Right lung (tissue), 5 donors: ENCODE measurements around the gene DPH5. TPM values are rescaled to one million over a fixed set of nuclear protein-coding genes. Genes with fewer than 3 reads are reported as not detected.
"Not testable (repeated sequence)": the region's sequence is repeated elsewhere in the genome, so short reads cannot be mapped to it uniquely, and the experiment has no call there.

Source experiments
- DNase-seq, 2 donors: peaks; one replicate each; pipeline ENCODE4 v3.0.0-alpha.2; 2013
- polyA plus RNA-seq, 5 donors: library from polyadenylated mRNA; unstranded; fragments of 120-200 nt; gene quantifications; one replicate each; pipeline versions ENCODE4 v1.2.1 to v1.2.3, GENCODE V29; 2013; ENCODE audit warnings: inconsistent platforms in 1 of 5, low replicate concordance in 1 of 5; ENCODE audit not compliant: insufficient read length in 5 of 5, insufficient read depth in 1 of 5

The DPH5 gene
- polyA plus RNA-seq, 5 donors = 62.7 to 79.5 (median 73.8) TPM

DNA sequence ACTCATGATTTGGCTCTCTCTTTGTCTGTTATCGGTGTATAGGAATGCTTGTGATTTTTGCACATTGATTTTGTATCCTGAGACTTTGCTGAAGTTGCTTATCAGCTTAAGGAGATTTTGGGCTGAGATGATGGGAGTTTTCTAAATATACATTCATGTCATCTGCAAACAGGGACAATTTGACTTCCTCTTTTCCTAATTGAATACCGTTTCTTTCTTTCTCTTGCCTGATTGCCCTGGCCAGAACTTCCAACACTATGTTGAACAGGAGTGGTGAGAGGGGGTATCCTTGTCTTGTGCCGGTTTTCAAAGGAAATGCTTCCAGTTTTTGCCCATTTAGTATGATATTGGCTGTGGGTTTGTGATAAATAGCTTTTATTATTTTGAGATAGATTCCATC lies 79.5 kb downstream of the DPH5 start:
- not testable (repeated sequence) for DNase-seq

DNA sequence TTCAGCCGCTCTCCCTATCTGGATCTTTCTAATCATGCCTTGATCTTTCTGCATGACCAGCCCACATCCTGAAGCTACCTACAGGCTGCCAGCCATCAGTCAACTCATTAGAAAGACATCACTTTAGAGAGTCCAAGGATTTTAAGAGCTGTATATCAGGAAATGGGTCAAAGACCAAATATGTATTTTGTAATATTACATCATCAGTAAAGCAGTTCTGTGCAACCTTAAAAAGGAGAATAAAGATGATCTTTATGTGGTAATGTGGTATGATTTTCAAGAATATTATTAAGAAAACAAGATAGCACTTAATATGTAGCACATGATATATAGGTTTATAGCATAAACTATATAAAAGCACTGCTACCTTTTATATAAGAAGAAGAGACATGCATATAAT lies 82.1 kb downstream of the DPH5 start:
- DNase-seq = no peak

- DNase-seq = no peak
Observed at GRCh38 chr1:100942304-100943046, 83.1 kb downstream of the DPH5 start.

DNA sequence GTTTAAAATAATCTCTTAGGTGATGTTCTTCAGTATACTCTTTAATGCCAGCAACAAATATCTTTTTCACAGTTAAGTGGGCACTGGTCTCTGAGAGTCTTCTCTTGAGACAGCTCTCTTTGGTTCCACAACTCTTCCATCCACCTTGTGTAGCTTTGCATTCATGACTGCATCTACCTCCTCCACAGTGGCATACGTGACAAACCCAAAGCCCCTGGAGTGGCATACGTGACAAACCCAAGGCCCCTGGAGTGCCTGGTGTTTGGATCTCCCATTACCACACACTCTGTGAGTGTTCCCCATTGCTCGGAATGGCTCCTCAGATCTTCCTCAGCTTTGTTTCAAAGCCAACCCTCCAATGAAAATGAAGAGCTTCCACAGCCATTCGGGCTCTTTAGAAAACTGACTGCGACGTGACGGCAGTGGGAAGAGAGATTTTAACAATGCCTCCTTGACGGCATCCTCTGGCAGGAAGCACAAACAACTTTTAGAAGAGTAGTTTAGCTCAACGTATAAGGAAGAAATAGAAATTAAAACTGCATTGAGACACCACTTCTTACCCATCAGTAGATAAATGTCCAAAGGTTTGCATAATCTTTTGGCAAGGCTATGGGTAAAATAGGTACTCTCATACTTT lies 83.9 kb downstream of the DPH5 start:
- no peak for DNase-seq

DNA sequence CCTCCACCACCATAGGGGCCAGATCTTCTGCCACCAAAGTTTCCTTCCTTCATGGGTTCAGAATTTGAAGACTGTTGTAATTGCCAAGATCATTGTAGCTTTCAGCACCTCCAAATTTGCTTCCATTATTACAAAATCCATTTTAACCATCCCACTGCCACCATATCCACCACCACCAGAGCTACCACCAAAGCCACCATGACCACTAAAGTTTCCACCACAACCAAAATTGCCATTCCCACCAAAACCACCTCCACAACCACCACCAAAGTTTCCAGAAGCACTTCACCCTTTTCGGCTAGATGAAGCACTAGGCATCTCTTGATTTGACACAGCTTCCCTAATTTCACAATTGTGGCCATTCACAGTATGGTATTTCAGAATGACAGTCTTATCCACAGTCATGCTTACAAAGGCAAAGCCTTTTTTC lies 84.5 kb downstream of the DPH5 start:
- no peak for DNase-seq

Other genes with a start within 250 kb of the DPH5 start
- gene EXTL2, start 130.9 kb downstream of the DPH5 start, polyA plus RNA-seq = 100 to 1,000 TPM in 3 of 5 donors, 10 to 100 TPM in 2; 70.5 to 124 (median 102) TPM
- gene SLC30A7, start 129.7 kb downstream of the DPH5 start, polyA plus RNA-seq = 10 to 100 TPM; 12.9 to 23.1 (median 21.6) TPM
- 100 to 1,000 TPM; 149 to 185 (median 181) TPM for gene S1PR1, start 211.2 kb upstream of the DPH5 start, polyA plus RNA-seq